DOHH2 (cell line): ENCODE results near the gene ITGBL1.

Experiments
- H3F3A ChIP-seq: fragments of 200-600 bp; sonication (generic), shearing (Covaris generic); 2 replicates; pipeline ENCODE4 v1.6.0; 2016; ENCODE audit warnings: antibody characterized with exemption, mild to moderate bottlenecking; ENCODE audit not compliant: control insufficient read depth, insufficient read depth
- H3K27ac ChIP-seq: fragments of 200-600 bp; sonication (generic); 2 replicates; pipeline ENCODE4 v1.5.1; 2014; ENCODE audit warnings: low read depth, mild to moderate bottlenecking, low read length, moderate library complexity
- H3K27me3 ChIP-seq: fragments of 200-600 bp; sonication (generic); 2 replicates; pipeline ENCODE4 v1.6.1; 2014; ENCODE audit warnings: mild to moderate bottlenecking, low read length, mixed read lengths; ENCODE audit not compliant: control insufficient read depth
- H3K36me3 ChIP-seq: fragments of 200-600 bp; sonication (generic); 2 replicates; pipeline ENCODE4 v1.6.1; 2014; ENCODE audit warnings: mild to moderate bottlenecking, low read length, moderate library complexity, mixed read lengths; ENCODE audit not compliant: control insufficient read depth
- H3K4me1 ChIP-seq: fragments of 200-600 bp; sonication (generic); 2 replicates; pipeline ENCODE4 v1.6.1; 2014; ENCODE audit warnings: mild to moderate bottlenecking, low read length, mixed read lengths; ENCODE audit not compliant: control insufficient read depth
- H3K4me2 ChIP-seq: fragments of 200-600 bp; sonication (generic); 2 replicates; pipeline ENCODE4 v1.6.0; 2014; ENCODE audit warnings: mild to moderate bottlenecking, low read length, moderate library complexity
- H3K4me3 ChIP-seq: fragments of 200-600 bp; sonication (generic); 2 replicates; pipeline ENCODE4 v1.5.1; 2014; ENCODE audit warnings: mild to moderate bottlenecking, low read length, mixed read lengths
- H3K79me2 ChIP-seq: fragments of 200-600 bp; sonication (generic); 2 replicates; pipeline ENCODE4 v1.6.1; 2014; ENCODE audit warnings: mild to moderate bottlenecking, low read length, mixed read lengths; ENCODE audit not compliant: control insufficient read depth
- H3K9me2 ChIP-seq: fragments of 200-600 bp; sonication (generic); replicated peaks from 2 replicates; pipeline ENCODE4 v1.6.1; 2014; ENCODE audit warnings: mild to moderate bottlenecking, low read length, mixed read lengths; ENCODE audit not compliant: control insufficient read depth
- H3K9me3 ChIP-seq: fragments of 200-600 bp; sonication (generic); 2 replicates; pipeline ENCODE4 v1.6.1; 2014; ENCODE audit warnings: antibody characterized with exemption, low read length, mixed read lengths; ENCODE audit not compliant: control insufficient read depth, insufficient read depth
- H4K20me1 ChIP-seq: fragments of 200-600 bp; sonication (generic); 2 replicates; pipeline ENCODE4 v1.6.0; 2014; ENCODE audit warnings: low read depth, mild to moderate bottlenecking, antibody characterized with exemption, low read length, moderate library complexity; ENCODE audit not compliant: control insufficient read depth, insufficient read depth
- EZH2phosphoT487 ChIP-seq: fragments of 200-600 bp; sonication (generic); IDR thresholded peaks from 2 replicates; pipeline ENCODE4 v1.6.1; 2017; ENCODE audit warnings: borderline replicate concordance, mild to moderate bottlenecking, antibody characterized with exemption, low read length, moderate library complexity, mixed read lengths
- TF ChIP-seq, protein P1 (sequence below): fragments of 200-600 bp; sonication (generic); IDR thresholded peaks from one replicate; pipeline ENCODE4 v1.5.1; 2014; ENCODE audit warnings: antibody characterized with exemption, mild to moderate bottlenecking, low read depth, low read length; ENCODE audit not compliant: poor library complexity, severe bottlenecking

Gene ITGBL1

DNA sequence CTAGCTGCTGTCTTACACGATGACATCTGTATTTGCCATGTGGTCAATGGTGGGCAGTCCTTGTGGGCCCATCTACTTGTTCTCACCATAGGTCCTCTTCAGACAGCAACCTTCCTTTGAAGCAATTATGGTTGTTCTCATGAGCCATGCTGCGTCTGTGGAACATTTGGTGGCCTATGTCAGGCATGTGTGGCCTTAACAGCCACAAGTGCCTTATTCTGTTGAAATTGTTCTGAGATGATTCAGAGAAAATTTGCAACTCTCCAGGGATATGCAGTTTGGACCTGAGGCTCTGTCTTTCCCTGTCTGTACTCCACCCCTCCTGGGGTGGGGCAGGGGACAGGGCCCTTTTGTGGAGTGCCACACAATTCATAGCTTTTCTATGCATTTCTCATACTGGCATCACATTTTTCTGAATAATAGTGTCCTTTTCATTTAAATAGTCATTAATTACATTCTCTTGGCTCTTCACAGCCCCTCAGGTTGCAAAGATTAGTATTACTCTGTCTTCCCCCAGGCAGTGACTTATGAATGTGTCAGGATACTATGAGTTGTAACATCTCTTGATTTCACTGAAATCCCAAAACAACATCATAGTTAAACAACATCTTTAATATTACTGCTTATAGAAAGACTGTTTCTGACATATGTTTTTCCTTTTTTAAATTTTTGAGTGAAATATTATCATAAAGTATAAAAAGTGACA lies 102.1 kb downstream of the ITGBL1 start:
- H3K4me3 ChIP-seq = no peak overlapping the region
- no peak overlapping the region for H3K4me2 ChIP-seq
- no peak overlapping the region for H3K27ac ChIP-seq
- H3K27me3 ChIP-seq = no peaks in the 10 kb centered on the region
- no peaks in the 10 kb centered on the region for H3K9me2 ChIP-seq
- H4K20me1 ChIP-seq = no peaks in the 10 kb centered on the region
- H3F3A ChIP-seq = no peaks in the 10 kb centered on the region
- no peaks in the 10 kb centered on the region for H3K9me3 ChIP-seq
- H3K36me3 ChIP-seq = no peaks in the 10 kb centered on the region
- H3K4me1 ChIP-seq = no peaks in the 10 kb centered on the region
- TF ChIP-seq, protein P1, sequence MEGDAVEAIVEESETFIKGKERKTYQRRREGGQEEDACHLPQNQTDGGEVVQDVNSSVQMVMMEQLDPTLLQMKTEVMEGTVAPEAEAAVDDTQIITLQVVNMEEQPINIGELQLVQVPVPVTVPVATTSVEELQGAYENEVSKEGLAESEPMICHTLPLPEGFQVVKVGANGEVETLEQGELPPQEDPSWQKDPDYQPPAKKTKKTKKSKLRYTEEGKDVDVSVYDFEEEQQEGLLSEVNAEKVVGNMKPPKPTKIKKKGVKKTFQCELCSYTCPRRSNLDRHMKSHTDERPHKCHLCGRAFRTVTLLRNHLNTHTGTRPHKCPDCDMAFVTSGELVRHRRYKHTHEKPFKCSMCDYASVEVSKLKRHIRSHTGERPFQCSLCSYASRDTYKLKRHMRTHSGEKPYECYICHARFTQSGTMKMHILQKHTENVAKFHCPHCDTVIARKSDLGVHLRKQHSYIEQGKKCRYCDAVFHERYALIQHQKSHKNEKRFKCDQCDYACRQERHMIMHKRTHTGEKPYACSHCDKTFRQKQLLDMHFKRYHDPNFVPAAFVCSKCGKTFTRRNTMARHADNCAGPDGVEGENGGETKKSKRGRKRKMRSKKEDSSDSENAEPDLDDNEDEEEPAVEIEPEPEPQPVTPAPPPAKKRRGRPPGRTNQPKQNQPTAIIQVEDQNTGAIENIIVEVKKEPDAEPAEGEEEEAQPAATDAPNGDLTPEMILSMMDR = no peak
- no peak for TF ChIP-seq EZH2phosphoT487
- H3K79me2 ChIP-seq = no peaks in the 10 kb centered on the region

DNA sequence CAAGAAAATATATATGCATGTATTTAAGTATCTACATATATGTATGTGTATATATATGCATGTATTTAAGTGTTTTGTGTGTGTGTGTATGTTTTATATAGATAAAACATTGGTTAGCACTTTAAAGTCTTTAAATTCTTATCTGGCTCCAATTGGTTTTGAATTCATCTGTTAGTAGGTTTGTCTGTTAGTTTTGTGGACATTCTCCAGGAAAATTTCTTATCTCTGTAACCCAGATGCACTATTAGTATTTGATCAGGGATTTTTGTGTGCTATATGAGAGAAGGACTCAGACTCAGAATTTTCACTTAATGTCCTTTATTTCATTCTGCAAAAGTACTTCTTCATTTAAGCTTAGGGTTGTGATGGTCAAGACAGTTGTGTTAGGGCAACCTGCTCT lies 103.1 kb downstream of the ITGBL1 start:
- Histone ChIP-seq H3K79me2 (no peaks in the 10 kb centered on the region), H4K20me1 (no peaks in the 10 kb centered on the region), H3K4me2 (no peak overlapping the region), H3K4me3 (no peak overlapping the region), H3K9me3 (no peaks in the 10 kb centered on the region), H3K4me1 (no peaks in the 10 kb centered on the region), H3K27me3 (no peaks in the 10 kb centered on the region), H3K36me3 (no peaks in the 10 kb centered on the region), H3K27ac (no peak overlapping the region), H3F3A (no peaks in the 10 kb centered on the region), H3K9me2 (no peaks in the 10 kb centered on the region)
- TF ChIP-seq, protein P1 = no peak
- no peak for TF ChIP-seq EZH2phosphoT487

DNA sequence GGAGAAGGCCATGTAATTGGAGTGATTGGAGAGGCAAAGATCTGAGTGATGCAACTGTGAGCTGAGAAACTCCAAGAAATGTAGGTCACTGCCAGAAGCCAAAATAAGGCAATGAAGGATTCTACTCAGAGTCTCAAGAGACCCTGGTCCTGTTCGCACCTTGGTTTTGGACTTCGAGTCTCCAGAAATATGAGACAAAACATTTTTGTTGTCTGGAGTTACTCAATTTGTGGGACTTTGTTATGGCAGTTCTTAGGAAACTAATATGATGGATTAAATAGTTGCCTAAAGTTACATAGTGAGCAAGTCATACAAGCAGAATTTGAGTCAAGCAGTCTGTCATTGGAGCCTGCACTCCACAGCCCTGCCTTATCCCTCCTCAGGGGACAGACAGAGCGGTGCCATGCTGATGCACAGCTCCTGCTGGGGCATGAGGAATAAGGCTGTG lies 104.2 kb downstream of the ITGBL1 start:
- H3F3A ChIP-seq = no peaks in the 10 kb centered on the region
- TF ChIP-seq, protein P1 = no peak
- TF ChIP-seq EZH2phosphoT487 = no peak

DNA sequence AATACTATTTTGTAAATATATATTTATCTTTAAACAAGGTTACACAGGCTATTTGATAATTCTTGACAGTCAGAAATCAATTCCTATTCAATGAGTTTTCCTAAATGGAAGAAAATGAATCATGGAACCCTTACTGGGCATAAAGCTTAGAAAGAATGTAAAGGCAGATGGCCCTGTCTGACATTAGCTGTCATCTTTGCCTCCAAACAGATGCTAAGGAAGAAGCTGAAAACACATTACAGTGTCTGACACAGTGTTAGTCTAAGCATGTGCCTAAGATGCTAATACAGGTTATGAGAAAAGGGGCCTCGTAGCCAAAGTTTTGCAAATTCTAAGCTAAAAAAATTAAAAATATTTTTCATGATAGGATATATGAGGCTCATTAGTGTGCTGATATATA lies 112.8 kb downstream of the ITGBL1 start:
- Histone ChIP-seq H3K4me1 (no peaks in the 10 kb centered on the region), H4K20me1 (no peaks in the 10 kb centered on the region), H3K9me3 (no peaks in the 10 kb centered on the region), H3K4me3 (no peak overlapping the region), H3K36me3 (no peaks in the 10 kb centered on the region), H3K9me2 (no peaks in the 10 kb centered on the region), H3K27ac (no peak overlapping the region), H3K4me2 (no peak overlapping the region), H3F3A (no peaks in the 10 kb centered on the region), H3K27me3 (no peaks in the 10 kb centered on the region), H3K79me2 (no peaks in the 10 kb centered on the region)
- TF ChIP-seq EZH2phosphoT487 = no peak
- TF ChIP-seq, protein P1 = no peak

More for the DNA sequence above, 104.2 kb downstream of the ITGBL1 start:
- no peaks in the 10 kb centered on the region for H3K9me3 ChIP-seq
- H3K27me3 ChIP-seq = no peaks in the 10 kb centered on the region
- no peak overlapping the region for H3K4me3 ChIP-seq
- H3K9me2 ChIP-seq = no peaks in the 10 kb centered on the region
- H3K4me2 ChIP-seq = no peak overlapping the region
- H3K4me1 ChIP-seq = no peaks in the 10 kb centered on the region
- no peaks in the 10 kb centered on the region for H3K36me3 ChIP-seq
- H3K27ac ChIP-seq = no peak overlapping the region
- no peaks in the 10 kb centered on the region for H4K20me1 ChIP-seq
- no peaks in the 10 kb centered on the region for H3K79me2 ChIP-seq
